GM23248 (cell line): ENCODE data around the gene TFIP11. TPM values are rescaled to one million over a fixed set of nuclear protein-coding genes. Genes with fewer than 3 reads are reported as not detected.

Experiments used
- DNase-seq: peaks from one replicate; pipeline ENCODE4 v3.0.0-alpha.2; 2015
- H2AFZ ChIP-seq: fragments of 200-600 bp; sonication (generic); 2 replicates; pipeline ENCODE4 v1.6.1; 2016; ENCODE audit warnings: antibody characterized with exemption
- H3F3A ChIP-seq: fragments of 200-600 bp; sonication (generic); 2 replicates; pipeline ENCODE4 v1.6.1; 2016; ENCODE audit warnings: mild to moderate bottlenecking, antibody characterized with exemption, mixed run types; ENCODE audit not compliant: insufficient read depth
- H3K27ac ChIP-seq: fragments of 200-600 bp; sonication (generic); 2 replicates; pipeline ENCODE4 v1.5.1; 2016; ENCODE audit warnings: mild to moderate bottlenecking
- H3K27me3 ChIP-seq: fragments of 200-600 bp; sonication (generic); replicated peaks from 2 replicates; pipeline ENCODE4 v1.6.1; 2016; ENCODE audit warnings: mild to moderate bottlenecking; ENCODE audit not compliant: insufficient read depth
- H3K36me3 ChIP-seq: fragments of 200-600 bp; sonication (generic); 2 replicates; pipeline ENCODE4 v1.6.1; 2016; ENCODE audit warnings: low read depth, mild to moderate bottlenecking
- H3K4me1 ChIP-seq: fragments of 200-600 bp; sonication (generic); 2 replicates; pipeline ENCODE4 v1.6.1; 2016; ENCODE audit warnings: mild to moderate bottlenecking; ENCODE audit not compliant: insufficient read depth
- H3K4me2 ChIP-seq: fragments of 200-600 bp; sonication (generic); one replicate; pipeline ENCODE4 v1.6.1; 2016; ENCODE audit warnings: mild to moderate bottlenecking; ENCODE audit not compliant: unreplicated experiment
- H3K4me3 ChIP-seq: fragments of 200-600 bp; sonication (generic); 2 replicates; pipeline ENCODE4 v1.5.1; 2016; ENCODE audit warnings: mild to moderate bottlenecking
- H3K79me2 ChIP-seq: fragments of 200-600 bp; sonication (generic); 2 replicates; pipeline ENCODE4 v1.6.1; 2016; ENCODE audit warnings: mild to moderate bottlenecking; ENCODE audit not compliant: insufficient read depth
- H3K9ac ChIP-seq: fragments of 200-600 bp; sonication (generic); 2 replicates; pipeline ENCODE4 v1.6.1; 2016; ENCODE audit warnings: mild to moderate bottlenecking
- H3K9me2 ChIP-seq: fragments of 200-600 bp; sonication (generic); 2 replicates; pipeline ENCODE4 v1.6.1; 2016; ENCODE audit warnings: mixed run types, mild to moderate bottlenecking, moderate library complexity; ENCODE audit not compliant: insufficient read depth
- H3K9me3 ChIP-seq: fragments of 200-600 bp; sonication (generic); one replicate; pipeline ENCODE4 v1.6.1; 2017; ENCODE audit warnings: low read depth
- H4K20me1 ChIP-seq: fragments of 200-600 bp; sonication (generic); 2 replicates; pipeline ENCODE4 v1.6.0; 2016; ENCODE audit not compliant: insufficient read depth
- EZH2 ChIP-seq: fragments of 200-600 bp; sonication (generic); IDR thresholded peaks from 2 replicates; pipeline ENCODE4 v1.6.1; 2018; ENCODE audit warnings: antibody characterized with exemption, mild to moderate bottlenecking; ENCODE audit not compliant: insufficient read depth, poor library complexity, severe bottlenecking
- EZH2phosphoT487 ChIP-seq: fragments of 200-600 bp; sonication (generic); IDR thresholded peaks from 2 replicates; pipeline ENCODE4 v1.6.1; 2018; ENCODE audit warnings: antibody characterized with exemption, moderate library complexity, mild to moderate bottlenecking, low read depth; ENCODE audit not compliant: insufficient read depth
- WGBS, 2 experiments: methylation state at CpG; one replicate each; pipeline ENCODE4 v1.1.6; 2015 to 2017; ENCODE audit warnings: low lambda C conversion rate in 2 of 2, low coverage in 1 of 2; ENCODE audit errors: missing lambda C conversion rate in 2 of 2; 5-methylcytosine and 5-hydroxymethylcytosine counted together
- in situ Hi-C: fragments of 300-500 bp; cut with MboI; formaldehyde crosslinking; loops from 2 replicates; pipeline ENCODE4 v1.15.0; 2020
- microRNA counts: library from miRNA; unstranded; fragments of <30 nt; microRNA quantifications from one replicate; lab custom pipeline; 2016
- microRNA-seq: library from miRNA; unstranded; fragments of <30 nt; microRNA quantifications from one replicate; pipeline ENCODE4, GENCODE V29; 2016; ENCODE audit warnings: borderline number of aligned reads
- polyA plus RNA-seq: library from polyadenylated mRNA; unstranded; fragments of >200 nt; fragmentation: Nextera tagmentation; extraction: Ambion mirVana; gene quantifications from 2 replicates; pipeline ENCODE4 v1.2.1, GENCODE V29; 2016
- small RNA-seq: library from RNA; depleted of rRNA; stranded (forward); fragments of <200 nt; gene quantifications from one replicate; pipeline ENCODE3, GENCODE V24; 2014; ENCODE audit warnings: low read depth, low replicate concordance
- total RNA-seq: library from RNA; depleted of rRNA; stranded (reverse); fragments of >200 nt; shearing (Covaris generic); gene quantifications from 2 replicates; pipeline ENCODE4 v1.2.3, GENCODE V29; 2014; rRNA removed

Gene TFIP11
- total and polyA plus RNA-seq, 2 experiments from 2014 or later, result 23.1 to 41.9 TPM

- no peaks in the 10 kb centered on the region for H3K36me3 ChIP-seq
- in situ Hi-C loops, result no loop called here
- no peaks in the 10 kb centered on the region for H4K20me1 ChIP-seq
- no peak overlapping the region for H3K4me3 ChIP-seq
- H3K4me1 ChIP-seq, result no peaks in the 10 kb centered on the region
- H3F3A ChIP-seq, result no peaks in the 10 kb centered on the region
- no peak for DNase-seq
- no peaks in the 10 kb centered on the region for H3K79me2 ChIP-seq
- H3K27me3 ChIP-seq, result no peaks in the 10 kb centered on the region
- no peak overlapping the region for H3K27ac ChIP-seq
- H3K9me2 ChIP-seq, result no peaks in the 10 kb centered on the region
- TF ChIP-seq EZH2 (no peak), EZH2phosphoT487 (no peak)
- H2AFZ ChIP-seq, result no peak overlapping the region
- no peak overlapping the region for H3K4me2 ChIP-seq
- no peak overlapping the region for H3K9ac ChIP-seq
- WGBS, 2 experiments, result 86% methylated on average over 15 of the region's 15 CpGs
- no peaks in the 10 kb centered on the region for H3K9me3 ChIP-seq
Measured at GRCh38 chr22:26445577-26446275, 66.5 kb downstream of the TFIP11 start.

- no peaks in the 10 kb centered on the region for H3K79me2 ChIP-seq
- in situ Hi-C loops, result no loop called here
- H3K9me2 ChIP-seq, result no peaks in the 10 kb centered on the region
- no peaks in the 10 kb centered on the region for H3F3A ChIP-seq
- H3K9ac ChIP-seq, result no peak overlapping the region
- no peak overlapping the region for H2AFZ ChIP-seq
- no peak for DNase-seq
- no peak overlapping the region for H3K4me3 ChIP-seq
- H4K20me1 ChIP-seq, result no peaks in the 10 kb centered on the region
- no peak overlapping the region for H3K4me2 ChIP-seq
- no peak overlapping the region for H3K27ac ChIP-seq
- 93 to 95% methylated on average over 8 of the region's 8 CpGs for WGBS, 2 experiments
- no peaks in the 10 kb centered on the region for H3K4me1 ChIP-seq
- H3K9me3 ChIP-seq, result no peaks in the 10 kb centered on the region
- H3K36me3 ChIP-seq, result no peaks in the 10 kb centered on the region
- no peak for TF ChIP-seq EZH2
- no peak for TF ChIP-seq EZH2phosphoT487
- no peaks in the 10 kb centered on the region for H3K27me3 ChIP-seq
Measured at GRCh38 chr22:26444777-26445176, 67.5 kb downstream of the TFIP11 start.

- H4K20me1 ChIP-seq, result no peaks in the 10 kb centered on the region
- no peak overlapping the region for H2AFZ ChIP-seq
- H3K9me2 ChIP-seq, result no peaks in the 10 kb centered on the region
- TF ChIP-seq EZH2phosphoT487 (no peak), EZH2 (no peak)
- H3K4me3 ChIP-seq, result no peak overlapping the region
- no peaks in the 10 kb centered on the region for H3K79me2 ChIP-seq
- H3K27ac ChIP-seq, result no peak overlapping the region
- H3K9me3 ChIP-seq, result no peaks in the 10 kb centered on the region
- peaks cover 1% of the 10 kb centered on the region; the same call in 1 of the 2 replicates for H3K4me1 ChIP-seq
- H3K27me3 ChIP-seq, result no peaks in the 10 kb centered on the region
- H3K36me3 ChIP-seq, result no peaks in the 10 kb centered on the region
- H3K4me2 ChIP-seq, result no peak overlapping the region
- no peaks in the 10 kb centered on the region for H3F3A ChIP-seq
- in situ Hi-C loops, result no loop called here
- no peak overlapping the region for H3K9ac ChIP-seq
- no peak for DNase-seq
- 78 to 81% methylated on average over 16 of the region's 16 CpGs for WGBS, 2 experiments
Measured at GRCh38 chr22:26443901-26444690, 68.2 kb downstream of the TFIP11 start.

GRCh38 chr22:26442086-26442756 lies 70.1 kb downstream of the TFIP11 start:
- Histone ChIP-seq H3K4me1 (peaks cover 7% of the 10 kb centered on the region; the same call in 1 of the 2 replicates), H3K4me2 (no peak overlapping the region), H3K9me3 (no peaks in the 10 kb centered on the region), H2AFZ (no peak overlapping the region), H4K20me1 (no peaks in the 10 kb centered on the region), H3K9ac (no peak overlapping the region), H3K4me3 (no peak overlapping the region), H3K36me3 (no peaks in the 10 kb centered on the region), H3K27ac (no peak overlapping the region), H3K79me2 (no peaks in the 10 kb centered on the region), H3K27me3 (no peaks in the 10 kb centered on the region), H3K9me2 (no peaks in the 10 kb centered on the region), H3F3A (no peaks in the 10 kb centered on the region)
- no peak for TF ChIP-seq EZH2
- TF ChIP-seq EZH2phosphoT487, result no peak
- in situ Hi-C loops, result no loop called here
- no peak for DNase-seq
- 95 to 98% methylated on average over 4 of the region's 4 CpGs for WGBS, 2 experiments

MicroRNAs encoded within 50 kb of the gene (microRNA counts, 767-probe panel; counts per million panel counts)
- 447 counts per million, percentile 86 among the panel's probes with 10 or more counts for microRNA hsa-miR-548j (lab: Ali Mortazavi, UCI)

Small RNA genes lying within 50 kb of the gene (microRNA-seq; reads per million reads assigned to microRNA genes)
- gene MIR548J, result 4.1 reads per million

Small RNA genes lying within 50 kb of the gene (small RNA-seq; reads per million reads assigned to genes)
- not detected for gene MIR548J

Other genes with a start within 250 kb of the TFIP11 start
- 1.4 and 1.8 TPM in 2 replicates for gene ASPHD2, start 83.2 kb downstream of the TFIP11 start, total RNA-seq
- gene ASPHD2, start 83.2 kb downstream of the TFIP11 start, polyA plus RNA-seq, result 0.73 and 1.6 TPM in 2 replicates
- 27.1 and 27.6 TPM in 2 replicates for gene HPS4, start 28.7 kb downstream of the TFIP11 start, total RNA-seq
- 16.2 and 17.2 TPM in 2 replicates for gene HPS4, start 28.7 kb downstream of the TFIP11 start, polyA plus RNA-seq
- gene SRRD, start 28.6 kb downstream of the TFIP11 start, total RNA-seq, result 25.7 and 28.3 TPM in 2 replicates
- 20.2 and 22.5 TPM in 2 replicates for gene SRRD, start 28.6 kb downstream of the TFIP11 start, polyA plus RNA-seq
- gene TPST2, start 77.7 kb upstream of the TFIP11 start, total RNA-seq, result 38.7 and 58.3 TPM in 2 replicates
- 34.1 and 35.1 TPM in 2 replicates for gene TPST2, start 77.7 kb upstream of the TFIP11 start, polyA plus RNA-seq
- not detected in 2 replicates for gene CRYBB1, start 105.6 kb upstream of the TFIP11 start, total RNA-seq
- not detected in 2 replicates for gene CRYBB1, start 105.6 kb upstream of the TFIP11 start, polyA plus RNA-seq
- not detected in 2 replicates for gene CRYBA4, start 109.5 kb upstream of the TFIP11 start, total RNA-seq
- gene CRYBA4, start 109.5 kb upstream of the TFIP11 start, polyA plus RNA-seq, result not detected in 2 replicates
- 0.43 and 0.63 TPM in 2 replicates for gene MIAT, start 145.1 kb upstream of the TFIP11 start, total RNA-seq
- gene MIAT, start 145.1 kb upstream of the TFIP11 start, polyA plus RNA-seq, result 0.05 and 0.23 TPM in 2 replicates